HG03139 (cell line): ENCODE data around the gene NOL4L.
"Not testable (repeated sequence)": the region's sequence is repeated elsewhere in the genome, so short reads cannot be mapped to it uniquely, and the experiment has no call there.

Experiments
- ATAC-seq: cut with Tn5 transposase; IDR thresholded peaks from one replicate; pipeline ENCODE4 v1.9.1; 2021; ENCODE audit not compliant: unreplicated experiment

The NOL4L gene

DNA sequence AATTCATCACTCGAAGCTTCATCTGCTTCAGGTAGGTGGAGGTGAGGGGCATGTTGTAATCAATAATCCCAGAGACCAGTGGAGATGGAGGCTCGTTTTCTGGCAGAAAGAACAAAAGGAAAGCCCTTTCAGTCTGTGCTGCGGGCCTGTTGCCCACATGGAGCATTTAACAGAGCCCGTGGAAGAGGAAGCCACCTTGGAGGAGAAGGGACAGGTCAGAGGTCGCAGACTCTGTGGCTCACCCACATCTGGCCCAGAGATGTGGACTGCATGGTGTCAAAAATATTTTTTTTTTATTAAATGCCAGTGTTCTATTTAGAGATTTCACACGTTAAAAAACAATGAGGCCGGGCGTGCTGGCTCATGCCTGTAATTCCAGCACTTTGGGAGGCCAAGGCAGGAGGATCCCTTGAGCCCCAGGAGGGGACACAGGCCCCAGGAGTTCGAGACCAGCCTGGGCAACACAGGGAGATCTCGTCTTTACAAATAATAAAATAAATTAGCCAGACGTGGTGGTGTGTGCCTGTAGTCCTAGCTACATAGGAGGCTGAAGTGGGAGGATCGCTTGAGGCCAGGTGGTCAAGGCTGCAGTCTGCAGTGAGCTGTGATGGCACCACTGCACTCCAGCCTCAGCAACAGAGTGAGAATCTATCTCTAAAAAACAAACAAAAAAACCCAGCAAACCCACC lies 73.6 kb downstream of the NOL4L start:
- no peak for ATAC-seq

DNA sequence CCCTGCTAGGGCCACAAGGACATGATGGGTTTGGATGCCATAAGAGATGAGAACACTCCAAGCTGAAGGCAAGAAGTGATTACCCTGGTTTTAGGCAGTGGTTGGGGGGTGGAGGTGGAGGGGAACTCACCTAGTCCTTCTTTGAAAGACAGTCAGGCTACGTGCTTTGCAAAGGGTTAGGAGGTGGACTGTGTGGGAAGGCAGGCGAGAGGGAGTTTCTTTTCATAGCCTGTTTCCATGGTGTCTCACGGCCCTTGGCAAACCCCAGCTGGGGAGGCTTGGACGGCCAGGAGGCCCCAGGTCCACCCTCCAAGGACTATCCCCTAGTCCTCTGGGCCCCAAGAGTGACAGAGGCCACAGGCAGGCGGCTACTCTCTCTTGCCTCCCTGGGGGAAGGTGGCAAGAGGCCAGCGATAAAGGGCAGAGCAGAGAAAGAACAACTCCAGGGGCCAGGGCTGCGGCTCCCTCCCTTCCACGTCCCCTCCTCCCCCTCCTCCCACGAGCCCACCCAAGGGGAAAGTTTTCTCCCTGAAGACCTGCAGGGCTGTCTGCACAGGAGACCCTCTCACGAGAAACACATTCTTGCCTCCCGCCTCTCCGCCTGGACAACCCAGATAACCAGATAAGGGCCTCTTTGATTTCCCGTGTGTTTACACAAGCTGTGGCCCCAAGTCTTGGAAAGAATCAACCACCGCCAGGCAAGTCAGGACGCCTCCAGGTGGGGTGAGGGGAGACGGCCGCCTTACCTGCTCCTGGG lies 74.4 kb downstream of the NOL4L start:
- no peak for ATAC-seq

- ATAC-seq: no peak
Observed at GRCh38 chr20:32510120-32510600, 75.0 kb downstream of the NOL4L start.

- no peak for ATAC-seq
Observed at GRCh38 chr20:32509639-32510066, 75.5 kb downstream of the NOL4L start.

GRCh38 chr20:32508775-32509119 lies 76.4 kb downstream of the NOL4L start:
- ATAC-seq: no peak

DNA sequence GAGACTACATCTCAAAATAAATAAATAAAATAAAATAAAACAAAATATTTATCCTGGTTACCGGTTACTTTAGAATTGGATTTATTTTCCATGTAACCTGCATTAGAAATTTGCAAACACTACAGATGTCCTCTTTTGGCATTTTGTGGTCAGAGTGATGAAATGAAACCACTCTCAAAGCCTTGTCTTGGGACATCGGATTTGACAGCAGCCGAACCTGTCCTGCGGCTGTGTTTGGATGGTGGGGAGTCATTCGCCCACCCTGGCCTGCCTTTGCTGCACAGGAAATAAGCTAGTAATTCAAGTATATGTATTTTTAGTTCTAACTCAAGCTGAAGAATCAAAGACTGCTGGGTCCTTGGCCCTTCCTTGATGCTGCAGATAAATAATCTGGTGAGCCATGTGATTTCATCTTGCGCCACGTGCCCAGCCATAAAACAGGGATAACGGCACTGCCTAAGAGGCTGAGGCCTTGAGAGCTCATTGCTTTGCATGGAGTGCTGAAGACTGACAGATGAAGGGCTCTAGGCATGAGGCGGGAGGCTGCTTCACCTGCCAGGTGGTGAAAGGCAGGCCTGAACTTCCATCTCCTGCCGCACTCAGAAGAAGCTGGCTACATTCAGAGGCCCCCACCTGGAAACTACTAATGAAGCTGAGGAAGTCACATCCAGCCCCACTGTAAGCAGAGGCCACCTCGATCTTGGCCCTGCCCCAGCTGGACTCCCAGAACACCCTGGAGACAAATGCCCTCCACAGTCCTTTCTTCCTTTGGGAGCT lies 76.9 kb downstream of the NOL4L start:
- no peak for ATAC-seq

DNA sequence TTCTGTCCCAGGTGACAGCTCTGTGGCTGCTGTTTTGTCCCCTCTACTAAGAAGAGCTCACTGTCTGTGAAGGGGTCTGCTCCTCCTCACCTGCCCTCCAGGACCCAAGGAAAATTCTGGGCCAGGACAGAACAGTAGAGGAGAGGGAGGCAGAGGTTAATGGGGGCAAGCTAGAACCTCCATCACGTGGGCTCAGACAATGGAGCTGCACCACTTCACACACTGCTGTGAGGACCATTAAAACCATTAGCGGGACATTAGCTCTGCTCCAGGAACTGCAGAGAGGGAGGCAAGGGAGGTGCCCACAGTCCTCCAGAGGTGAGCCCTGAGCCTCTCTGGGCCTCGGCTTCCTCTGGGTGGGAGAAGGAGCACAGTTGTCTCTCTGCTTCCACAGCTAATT lies 78.4 kb downstream of the NOL4L start:
- no peak for ATAC-seq

- ATAC-seq: no peak
Observed at GRCh38 chr20:32505723-32506473, 79.2 kb downstream of the NOL4L start.

DNA sequence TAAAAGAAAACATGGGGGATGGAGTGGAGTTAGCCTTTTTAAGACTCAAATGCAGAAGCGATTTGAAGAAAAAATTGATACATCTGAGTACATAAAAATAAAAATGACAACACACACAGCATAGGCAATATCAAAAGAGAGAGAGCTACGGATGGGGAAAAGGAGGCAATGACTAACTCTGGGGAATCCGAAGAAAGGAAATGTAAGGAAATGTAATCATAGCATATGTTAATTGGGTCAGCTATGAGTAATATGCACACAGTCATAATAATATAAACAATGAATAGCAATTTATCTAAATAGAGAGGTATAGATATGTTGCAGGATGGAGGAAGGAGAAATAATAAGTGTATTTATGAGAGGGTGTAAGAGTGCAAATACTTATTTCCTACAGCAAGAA lies 83.4 kb downstream of the NOL4L start:
- ATAC-seq: no peak

DNA sequence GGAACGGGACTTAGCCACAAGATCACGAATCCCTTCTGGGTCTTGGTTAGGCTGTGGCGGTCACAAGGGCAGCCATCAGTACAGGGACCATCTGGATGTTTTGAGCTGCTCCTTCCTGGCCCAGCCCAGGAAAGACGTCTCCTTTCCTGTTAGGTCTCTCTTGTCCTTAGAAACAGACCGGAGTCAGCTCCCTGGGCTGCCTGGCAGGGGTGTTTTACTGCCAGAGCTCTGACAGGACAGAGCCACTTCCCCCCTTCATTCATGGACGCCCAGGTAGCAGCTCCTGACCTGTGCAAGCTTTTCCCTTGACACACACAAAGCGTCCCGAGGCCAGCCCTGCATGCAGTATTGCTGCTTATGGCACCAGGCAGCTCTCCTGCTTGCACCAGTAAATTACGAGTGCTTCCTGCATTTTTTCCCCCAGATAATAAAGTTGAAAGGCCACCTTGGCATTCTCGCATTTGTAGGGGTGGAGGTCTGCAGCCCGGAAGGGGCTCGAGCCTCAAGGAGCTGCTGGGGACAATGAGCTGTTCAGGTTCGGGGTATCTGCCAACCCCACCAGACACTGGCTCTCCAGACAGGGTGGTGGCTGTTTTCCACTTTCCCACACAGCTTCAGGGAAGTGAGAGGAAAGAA lies 87.4 kb downstream of the NOL4L start:
- no peak for ATAC-seq

GRCh38 chr20:32496811-32497533 lies 88.2 kb downstream of the NOL4L start:
- no peak for ATAC-seq

DNA sequence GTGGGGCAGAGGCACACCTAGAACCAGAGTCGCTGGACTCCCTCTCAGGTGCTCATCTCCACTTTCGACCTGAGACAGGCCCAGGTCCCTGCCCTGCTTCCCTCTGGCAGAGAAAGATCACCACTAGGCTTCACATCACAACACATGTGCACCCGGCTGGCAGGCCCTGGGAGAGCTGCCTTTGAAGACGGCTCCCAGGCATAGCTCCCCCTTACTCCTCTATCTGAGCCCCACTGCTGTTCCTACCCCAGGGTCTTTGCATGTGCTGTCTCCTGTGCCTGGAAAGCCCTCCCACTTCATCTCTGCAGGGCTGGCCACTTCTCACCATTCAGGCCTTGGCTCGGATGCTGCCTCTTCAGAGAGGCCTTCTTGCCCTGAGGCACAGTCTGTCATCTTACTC lies 89.2 kb downstream of the NOL4L start:
- no peak for ATAC-seq

GRCh38 chr20:32495217-32495565 lies 89.9 kb downstream of the NOL4L start:
- no peak for ATAC-seq

DNA sequence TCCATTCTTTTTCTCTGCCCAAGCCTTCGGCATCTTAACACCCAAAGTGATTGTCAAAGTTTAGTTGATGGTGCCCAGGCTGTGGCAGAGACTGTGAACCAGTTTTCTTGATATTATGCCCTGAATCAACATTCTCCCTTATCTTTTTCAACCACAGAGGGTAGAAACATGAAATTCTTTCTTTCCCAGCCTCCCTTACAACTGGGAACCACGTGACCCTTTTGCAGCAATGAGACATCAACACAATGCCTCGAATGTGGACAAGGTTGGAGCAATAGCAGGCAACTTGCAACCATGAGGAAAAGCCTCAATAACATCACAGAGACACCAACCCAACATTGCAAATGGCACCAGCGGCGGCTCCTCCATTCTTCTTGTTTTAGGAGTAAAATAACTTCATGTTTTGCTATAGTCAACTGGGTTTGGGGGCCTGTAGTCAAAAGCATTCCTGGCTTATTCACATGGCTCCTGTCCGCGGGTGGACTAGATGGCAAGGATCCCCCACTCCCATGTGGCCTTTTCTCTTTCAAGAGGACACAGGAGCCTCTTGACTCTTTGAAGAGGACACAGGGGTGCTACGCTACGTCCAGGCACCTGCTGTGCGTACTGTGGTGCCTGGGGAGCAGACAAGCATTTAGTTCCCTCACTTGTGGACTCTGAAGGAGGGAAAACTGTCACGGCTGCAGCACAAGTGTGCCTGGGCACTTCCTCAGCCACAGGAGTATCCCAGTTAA lies 90.5 kb downstream of the NOL4L start:
- ATAC-seq: no peak

- no peak for ATAC-seq
Observed at GRCh38 chr20:32493356-32493755, 91.8 kb downstream of the NOL4L start.

GRCh38 chr20:32491764-32492151 lies 93.4 kb downstream of the NOL4L start:
- not testable (repeated sequence) for ATAC-seq

- no peak for ATAC-seq
Observed at GRCh38 chr20:32490942-32491763, 94.0 kb downstream of the NOL4L start.

DNA sequence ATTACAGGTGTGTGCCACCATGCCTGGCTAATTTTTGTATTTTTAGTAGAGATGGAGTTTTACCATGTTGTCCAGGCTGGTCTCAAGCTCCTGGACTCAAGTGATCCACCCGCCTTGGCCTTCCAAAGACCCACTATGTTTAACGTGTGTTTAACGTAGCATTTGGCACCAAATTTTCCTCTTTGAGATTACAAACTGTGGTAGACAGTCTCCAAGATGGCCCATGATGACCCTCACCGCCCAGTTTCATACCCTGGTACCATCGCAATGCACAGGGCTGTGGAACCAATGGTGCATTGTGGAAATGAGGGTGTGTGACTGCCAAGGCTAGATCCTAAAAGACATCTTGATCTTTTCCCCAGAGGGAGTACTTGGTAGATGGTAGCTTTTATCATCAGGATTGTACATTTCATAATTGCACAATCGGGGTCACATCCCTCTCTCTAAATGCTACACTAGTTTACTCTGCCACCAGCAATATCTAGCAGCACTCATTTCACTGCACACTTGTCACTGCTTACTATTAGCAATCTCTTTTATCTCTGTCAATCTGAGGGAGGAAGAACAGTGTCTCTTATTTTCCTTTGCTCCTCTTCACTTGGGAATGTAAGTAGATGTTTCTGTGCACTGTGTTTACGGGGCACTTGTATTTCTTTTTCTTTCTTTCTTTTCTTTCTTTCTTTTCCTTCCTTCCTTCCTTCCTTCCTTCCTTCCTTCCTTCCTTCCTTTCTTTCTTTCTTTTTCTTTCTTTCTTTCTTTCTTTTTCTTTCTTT lies 96.9 kb downstream of the NOL4L start:
- no peak for ATAC-seq
